Fibroblast of mammary gland (primary cell): ENCODE data around the gene ADAMTS3.
A peak's percentile ranks its signal among the peaks of the same experiment; 100 is the strongest.

Experiments used
- DNase-seq: peaks from one replicate; pipeline ENCODE4 v3.0.0-alpha.2; 2010; ENCODE audit warnings: low read depth
- H3K4me3 ChIP-seq: 2 replicates; pipeline ENCODE4 v1.5.1; 2011; ENCODE audit warnings: low read depth, mild to moderate bottlenecking, low read length, moderate library complexity; ENCODE audit not compliant: control insufficient read depth
- CTCF ChIP-seq: conservative IDR thresholded peaks from 2 replicates; pipeline ENCODE4 v1.5.1; 2011; ENCODE audit warnings: low read depth, low read length, inconsistent platforms; ENCODE audit not compliant: control insufficient read depth, insufficient read depth

Gene ADAMTS3

DNA sequence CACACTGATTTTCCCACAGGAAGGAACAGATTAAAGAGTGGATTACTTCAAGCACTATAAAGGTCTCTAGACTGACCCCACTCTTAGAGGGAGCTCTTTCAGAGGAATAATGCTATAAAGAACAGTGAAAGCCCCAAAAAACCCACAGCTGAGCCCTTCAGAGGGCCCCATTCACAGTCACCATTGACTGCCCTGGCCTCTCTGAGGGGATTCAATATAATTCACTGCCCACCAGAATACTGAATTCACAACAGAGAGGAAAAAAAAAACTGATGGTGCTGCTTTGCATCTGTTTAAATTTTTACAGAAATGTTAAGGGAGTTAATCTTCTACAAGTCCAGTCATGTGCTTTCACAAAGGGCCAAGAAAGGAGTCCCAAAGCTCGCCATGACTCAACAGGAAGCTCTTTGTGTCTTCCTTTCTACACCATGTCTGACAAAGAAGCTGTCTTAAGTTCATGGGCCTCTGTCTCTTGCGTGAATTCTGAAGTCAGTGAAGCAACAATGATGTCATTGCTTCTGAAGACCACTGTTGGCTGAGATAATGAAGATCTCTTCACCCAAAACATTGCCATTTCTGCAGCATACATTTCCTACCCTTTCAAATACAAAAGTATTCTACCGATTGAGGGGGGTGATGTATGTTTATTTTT lies 174.9 kb downstream of the ADAMTS3 start:
- TF ChIP-seq CTCF: no peak
- DNase-seq: peak; percentile 40
- no peak overlapping the region for H3K4me3 ChIP-seq

- DNase-seq: no peak
- TF ChIP-seq CTCF: no peak
- no peak overlapping the region for H3K4me3 ChIP-seq
Measured at GRCh38 chr4:72391281-72391680, 177.7 kb downstream of the ADAMTS3 start.

- peak; percentile 37 for DNase-seq
- no peak for TF ChIP-seq CTCF
Measured at GRCh38 chr4:72390409-72390808, 178.6 kb downstream of the ADAMTS3 start.

GRCh38 chr4:72388521-72388920 lies 180.5 kb downstream of the ADAMTS3 start:
- DNase-seq: no peak
- TF ChIP-seq CTCF: no peak
- no peak overlapping the region for H3K4me3 ChIP-seq

More at GRCh38 chr4:72390409-72390808, 178.6 kb downstream of the ADAMTS3 start:
- H3K4me3 ChIP-seq: no peak overlapping the region

GRCh38 chr4:72387959-72388358 lies 181.1 kb downstream of the ADAMTS3 start:
- DNase-seq: no peak
- TF ChIP-seq CTCF: no peak
- H3K4me3 ChIP-seq: no peak overlapping the region

DNA sequence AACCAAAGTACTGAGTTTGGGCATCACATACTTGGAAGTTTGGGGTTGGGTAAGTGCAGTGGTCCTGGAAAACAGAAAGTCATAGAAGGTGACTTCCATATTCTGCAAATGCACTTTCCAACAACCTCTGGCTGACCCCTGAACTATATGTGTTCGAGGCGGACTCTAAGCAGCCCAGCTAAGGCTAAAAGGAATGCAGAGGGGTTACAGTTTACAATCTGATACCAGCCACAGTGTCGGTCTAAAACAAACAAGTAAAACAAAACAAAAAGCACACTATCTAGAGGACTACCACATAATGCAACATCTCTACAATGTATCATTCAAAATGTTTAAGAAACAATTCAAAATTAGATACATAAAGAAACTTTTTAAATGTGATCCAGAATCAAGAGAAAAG lies 185.6 kb downstream of the ADAMTS3 start:
- no peak for DNase-seq
- no peak overlapping the region for H3K4me3 ChIP-seq
- no peak for TF ChIP-seq CTCF

GRCh38 chr4:72378901-72379300 lies 190.1 kb downstream of the ADAMTS3 start:
- no peak overlapping the region for H3K4me3 ChIP-seq
- no peak for TF ChIP-seq CTCF
- DNase-seq: no peak
